HL-60 (cell line): ENCODE measurements around the gene TMEM94.

Experiments used
- GABPA ChIP-seq: IDR thresholded peaks from 2 replicates; pipeline ENCODE4 v1.6.1; 2012; ENCODE audit warnings: low read depth
- TF ChIP-seq, protein P1 (sequence below): IDR thresholded peaks from one replicate; pipeline ENCODE4 v1.5.1; 2011; ENCODE audit warnings: low read length, control low read depth, inconsistent platforms; ENCODE audit not compliant: insufficient read depth

- TF ChIP-seq, protein P1, sequence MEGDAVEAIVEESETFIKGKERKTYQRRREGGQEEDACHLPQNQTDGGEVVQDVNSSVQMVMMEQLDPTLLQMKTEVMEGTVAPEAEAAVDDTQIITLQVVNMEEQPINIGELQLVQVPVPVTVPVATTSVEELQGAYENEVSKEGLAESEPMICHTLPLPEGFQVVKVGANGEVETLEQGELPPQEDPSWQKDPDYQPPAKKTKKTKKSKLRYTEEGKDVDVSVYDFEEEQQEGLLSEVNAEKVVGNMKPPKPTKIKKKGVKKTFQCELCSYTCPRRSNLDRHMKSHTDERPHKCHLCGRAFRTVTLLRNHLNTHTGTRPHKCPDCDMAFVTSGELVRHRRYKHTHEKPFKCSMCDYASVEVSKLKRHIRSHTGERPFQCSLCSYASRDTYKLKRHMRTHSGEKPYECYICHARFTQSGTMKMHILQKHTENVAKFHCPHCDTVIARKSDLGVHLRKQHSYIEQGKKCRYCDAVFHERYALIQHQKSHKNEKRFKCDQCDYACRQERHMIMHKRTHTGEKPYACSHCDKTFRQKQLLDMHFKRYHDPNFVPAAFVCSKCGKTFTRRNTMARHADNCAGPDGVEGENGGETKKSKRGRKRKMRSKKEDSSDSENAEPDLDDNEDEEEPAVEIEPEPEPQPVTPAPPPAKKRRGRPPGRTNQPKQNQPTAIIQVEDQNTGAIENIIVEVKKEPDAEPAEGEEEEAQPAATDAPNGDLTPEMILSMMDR: no peak
- no peak for TF ChIP-seq GABPA
Observed at GRCh38 chr17:75456039-75456416, 407 bp upstream of the TMEM94 start.
